K562 (cell line): ENCODE measurements around the gene SCUBE1. TPM values are rescaled to one million over a fixed set of nuclear protein-coding genes. Genes with fewer than 3 reads are reported as not detected.

Source experiments
- ATAC-seq: fragments of 200-7000 bp; cut with Tn5 transposase; 3 replicates; pipeline ENCODE4 v1.9.1; 2020; ENCODE audit warnings: moderate library complexity
- BruUV-seq: library from RNA; stranded (reverse); fragments of 400-500 nt; replicated peaks from 2 replicates; lab custom pipeline; 2021; lab: Mats Ljungman, UMichigan
- CTCF ChIA-PET: fragments of 300-600 bp; formaldehyde crosslinking; extraction: SDS; loops from one replicate; lab custom pipeline; 2021; ENCODE audit warnings: low intra/inter-chr PET ratio; lab: Yijun Ruan, JAX
- POLR2A ChIA-PET: fragments of 300-600, 350-650 bp; sonication (Branson Sonifier 250); formaldehyde crosslinking; extraction: SDS; loops from one replicate; lab custom pipeline; 2021; ENCODE audit warnings: antibody characterized with exemption, inconsistent platforms; lab: Yijun Ruan, JAX
- DNase-seq, 4 experiments: peaks; one replicate each; pipeline versions ENCODE4 v3.0.0 to v3.0.0-alpha.2; 2011 to 2018; ENCODE audit warnings: low spot score in 3 of 4, mixed read lengths in 3 of 4; ENCODE audit errors: extremely low read depth in 1 of 4
- FAIRE-seq: peaks from 2 replicates; lab custom pipeline; 2011; peaks lifted over from hg19 to GRCh38; lab: Jason Lieb, UNC
- H2AFZ ChIP-seq: 2 replicates; pipeline ENCODE4 v1.6.0; 2011; ENCODE audit warnings: low read depth, low read length, control low read depth, inconsistent platforms
- H3K27ac ChIP-seq: fragments of 200-600 bp; 3 replicates; pipeline ENCODE4 v1.8.0; 2011; ENCODE audit warnings: low read depth, mild to moderate bottlenecking, control low read depth, inconsistent platforms, low read length, moderate library complexity, mixed read lengths; ENCODE audit errors: extremely low read depth
- H3K27me3 ChIP-seq, 2 experiments: fragments of 300-600 bp in 1 of 2; 2 replicates in 1 of 2; 3 replicates in 1 of 2; pipeline versions ENCODE4 v1.6.0 to v1.8.0; 2011; ENCODE audit warnings: inconsistent platforms in 2 of 2, low read length in 2 of 2, mild to moderate bottlenecking in 1 of 2, mixed read lengths in 1 of 2, moderate library complexity in 1 of 2; ENCODE audit not compliant: control insufficient read depth in 2 of 2, insufficient read depth in 2 of 2
- H3K36me3 ChIP-seq: fragments of 300-600 bp; 3 replicates; pipeline ENCODE4 v1.8.0; 2011; ENCODE audit warnings: mild to moderate bottlenecking, low read length, inconsistent platforms; ENCODE audit not compliant: control insufficient read depth, insufficient read depth
- H3K4me1 ChIP-seq, 2 experiments: fragments of 200-600 bp in 1 of 2; replicated peaks in 1 of 2; 2 replicates in 1 of 2; 3 replicates in 1 of 2; pipeline versions ENCODE4 v1.5.1 to v1.8.0; 2011; ENCODE audit warnings: inconsistent platforms in 2 of 2, low read length in 2 of 2, mild to moderate bottlenecking in 1 of 2, mixed read lengths in 1 of 2, moderate library complexity in 1 of 2; ENCODE audit not compliant: control insufficient read depth in 2 of 2, insufficient read depth in 2 of 2
- H3K4me2 ChIP-seq: 2 replicates; pipeline ENCODE4 v1.6.1; 2011; ENCODE audit warnings: low read length, control low read depth, inconsistent platforms, mixed read lengths; ENCODE audit not compliant: insufficient read depth
- H3K4me3 ChIP-seq: fragments of 200-600 bp; sonication (generic), shearing (Covaris generic); 2 replicates; pipeline ENCODE4 v1.5.1; 2016; ENCODE audit warnings: control low read depth, inconsistent platforms
- H3K79me2 ChIP-seq: fragments of 200-600 bp; 3 replicates; pipeline ENCODE4 v1.8.0; 2011; ENCODE audit warnings: low read length, inconsistent platforms; ENCODE audit not compliant: control insufficient read depth, insufficient read depth
- H3K9ac ChIP-seq, 2 experiments: 2 replicates each; pipeline versions ENCODE4 v1.6.0 to v1.6.1; 2011; ENCODE audit warnings: low read depth in 2 of 2, low read length in 2 of 2, control low read depth in 1 of 2, inconsistent platforms in 1 of 2, mild to moderate bottlenecking in 1 of 2, mixed read lengths in 1 of 2; ENCODE audit not compliant: insufficient read depth in 1 of 2
- H3K9me1 ChIP-seq: one replicate; pipeline ENCODE4 v1.6.0; 2011; ENCODE audit warnings: inconsistent platforms, mild to moderate bottlenecking, low read length, moderate library complexity; ENCODE audit not compliant: control insufficient read depth, insufficient read depth
- H3K9me3 ChIP-seq: replicated peaks from 2 replicates; pipeline ENCODE4 v1.5.1; 2011; ENCODE audit warnings: low read depth, low read length, inconsistent platforms; ENCODE audit not compliant: control insufficient read depth, insufficient read depth
- H4K20me1 ChIP-seq: replicated peaks from 2 replicates; pipeline ENCODE4 v1.6.1; 2011; ENCODE audit warnings: low read length, inconsistent platforms, mixed read lengths; ENCODE audit not compliant: control insufficient read depth, insufficient read depth
- ARID4B ChIP-seq: sonication (generic); formaldehyde crosslinking; IDR thresholded peaks from 2 replicates; pipeline ENCODE4 v1.8.0; 2022; ENCODE audit warnings: mild to moderate bottlenecking, missing genetic modification reagents
- BRCA1 ChIP-seq, 2 experiments: fragments of 450-650 bp in 1 of 2; sonication (generic) in 1 of 2; formaldehyde crosslinking in 1 of 2; IDR thresholded peaks; 2 replicates each; pipeline versions ENCODE4 v1.5.0 to v1.6.1; 2017 to 2020; ENCODE audit warnings: mild to moderate bottlenecking in 1 of 2, missing genetic modification reagents in 1 of 2
- ESRRB ChIP-seq: fragments of 250-450 bp; sonication (Bioruptor Pico); IDR thresholded peaks from 2 replicates; pipeline ENCODE4 v1.5.0; 2020; ENCODE audit warnings: mild to moderate bottlenecking, moderate library complexity, borderline replicate concordance
- HNRNPH1 ChIP-seq: fragments of 200-400 bp; formaldehyde crosslinking; optimal IDR thresholded peaks from 2 replicates; pipeline ENCODE3; 2017; ENCODE audit warnings: low read depth, mild to moderate bottlenecking, low read length, moderate library complexity
- KLF10 ChIP-seq: fragments of 250-450 bp; sonication (Bioruptor Pico); IDR thresholded peaks from 2 replicates; pipeline ENCODE4 v1.6.1; 2021; ENCODE audit warnings: matching md5 sums
- PCBP2 ChIP-seq: fragments of 200-400 bp; formaldehyde crosslinking; IDR thresholded peaks from 2 replicates; pipeline ENCODE4 v1.6.1; 2018; ENCODE audit warnings: low read length, low read depth, mild to moderate bottlenecking, moderate library complexity; ENCODE audit not compliant: poor library complexity, severe bottlenecking
- SAP30 ChIP-seq: fragments of 200-600 bp; sonication (generic); IDR thresholded peaks from 2 replicates; pipeline ENCODE4 v1.6.1; 2012; ENCODE audit warnings: borderline replicate concordance, low read depth, mild to moderate bottlenecking, moderate library complexity, low read length, control low read depth, inconsistent platforms; ENCODE audit not compliant: insufficient read depth, poor library complexity, severe bottlenecking
- TBP ChIP-seq: optimal IDR thresholded peaks from 2 replicates; pipeline ENCODE3; 2011; ENCODE audit warnings: low read depth, low read length, improper control_type of control experiment
- ZBTB12 ChIP-seq: fragments of 250-450 bp; sonication (Bioruptor Pico); IDR thresholded peaks from 2 replicates; pipeline ENCODE4 v1.4.0; 2020
- ZBTB2 ChIP-seq: fragments of 450-650 bp; IDR thresholded peaks from 2 replicates; pipeline ENCODE4 v1.6.1; 2016; ENCODE audit warnings: antibody characterized with exemption
- ZNF3 ChIP-seq: fragments of 250-450 bp; sonication (Bioruptor Pico); IDR thresholded peaks from 2 replicates; pipeline ENCODE4 v1.5.0; 2021; ENCODE audit warnings: mild to moderate bottlenecking, moderate library complexity
- WGBS: fragments of 100-300 bp; shearing (Covaris generic); methylation state at CpG from one replicate; pipeline ENCODE4 v1.1.6; 2016; ENCODE audit warnings: low coverage, mixed read lengths; ENCODE audit not compliant: insufficient coverage; ENCODE audit errors: missing lambda C conversion rate; 5-methylcytosine and 5-hydroxymethylcytosine counted together
- in situ Hi-C: fragments of 300-500 bp; cut with MboI; formaldehyde crosslinking; loops from 4 replicates; pipeline ENCODE4 v1.15.0; 2018; ENCODE audit warnings: inconsistent platforms, mixed read lengths
- intact Hi-C: fragments of 100-400 bp; cut with micrococcal nuclease; formaldehyde crosslinking; loops from 2 replicates; pipeline ENCODE4 v1.14.2; 2022
- polyA plus RNA-seq, 8 experiments: library from polyadenylated mRNA; depleted of rRNA in 4 of 8; stranded (reverse) in 5 of 8; unstranded in 3 of 8; fragments of >200 nt; fragmentation: Nextera tagmentation in 2 of 8; fragmentation: Illumina TruSeq in 1 of 8; extraction: Ambion mirVana in 2 of 8; extraction: Trizol in 1 of 8; gene quantifications; 2 replicates each; pipeline versions ENCODE4 v1.2.1 to v1.2.3, GENCODE V29; 2011 to 2014; ENCODE audit warnings: inconsistent platforms in 1 of 8, missing spikeins in 1 of 8
- total RNA-seq, 7 experiments: library from RNA; depleted of rRNA in 6 of 7; stranded (reverse); fragments of >200 nt in 6 of 7; fragmentation: Illumina TruSeq in 2 of 7; extraction: Trizol in 2 of 7; gene quantifications; 2 replicates each; pipeline versions ENCODE4 v1.2.1 to v1.2.3, GENCODE V29; 2011 to 2021; ENCODE audit warnings: low replicate concordance in 1 of 7

Gene SCUBE1
- total and polyA plus RNA-seq, 9 of the 15 experiments (the other 6 are each of a cell fraction or from before 2014, with no cell fraction given) = 0.03 to 0.47 (median 0.29) TPM; not detected in 6

- Histone ChIP-seq H3K27ac (no peak overlapping the region), H3K9ac (no peak overlapping the region), H3K36me3 (no peaks in the 10 kb centered on the region), H3K4me3 (no peak overlapping the region), H3K9me3 (no peaks in the 10 kb centered on the region), H3K9me1 (no peaks in the 10 kb centered on the region), H2AFZ (no peak overlapping the region), H3K79me2 (no peaks in the 10 kb centered on the region), H4K20me1 (no peaks in the 10 kb centered on the region), H3K4me2 (no peak overlapping the region), H3K4me1 (peaks cover 3 to 16% of the 10 kb centered on the region in 2 experiments; a peak in 4 of 5 replicates), H3K27me3 (peaks cover 11 to 24% of the 10 kb centered on the region in 2 experiments; a peak in 4 of 5 replicates)
- intact Hi-C loops (no loop called here), in situ Hi-C loops (no loop called here)
- POLR2A ChIA-PET = no interaction called here
- TF ChIP-seq ESRRB (CRISPR knock-in tag) (no peak), BRCA1 (IDR thresholded peaks at IDR 0.05) (no peak), BRCA1 (CRISPR knock-in tag; IDR thresholded peaks at IDR 0.05) (no peak), ZBTB12 (CRISPR knock-in tag) (no peak), ARID4B (no peak), TBP (no peak), HNRNPH1 (no peak), PCBP2 (no peak), ZNF3 (CRISPR knock-in tag) (no peak), ZBTB2 (no peak), SAP30 (no peak), KLF10 (no peak)
- FAIRE-seq (no peak), ATAC-seq (no peak), DNase-seq (no peak)
- CTCF ChIA-PET = no interaction called here
- BruUV-seq = no TSS peak
- WGBS = 44% methylated on average over 15 of the region's 16 CpGs
These were observed 54.8 kb downstream of the SCUBE1 start for GRCh38 chr22:43288378-43288777.
